NCI-H2196 (cell line): ENCODE data around the gene UGGT1.
A peak's percentile ranks its signal among the peaks of the same experiment; 100 is the strongest.

Experiments
- DNase-seq: peaks from one replicate; lab custom pipeline; 2025; ENCODE audit not compliant: unreplicated experiment; lab: John Stamatoyannopoulos, UW

The UGGT1 gene

DNA sequence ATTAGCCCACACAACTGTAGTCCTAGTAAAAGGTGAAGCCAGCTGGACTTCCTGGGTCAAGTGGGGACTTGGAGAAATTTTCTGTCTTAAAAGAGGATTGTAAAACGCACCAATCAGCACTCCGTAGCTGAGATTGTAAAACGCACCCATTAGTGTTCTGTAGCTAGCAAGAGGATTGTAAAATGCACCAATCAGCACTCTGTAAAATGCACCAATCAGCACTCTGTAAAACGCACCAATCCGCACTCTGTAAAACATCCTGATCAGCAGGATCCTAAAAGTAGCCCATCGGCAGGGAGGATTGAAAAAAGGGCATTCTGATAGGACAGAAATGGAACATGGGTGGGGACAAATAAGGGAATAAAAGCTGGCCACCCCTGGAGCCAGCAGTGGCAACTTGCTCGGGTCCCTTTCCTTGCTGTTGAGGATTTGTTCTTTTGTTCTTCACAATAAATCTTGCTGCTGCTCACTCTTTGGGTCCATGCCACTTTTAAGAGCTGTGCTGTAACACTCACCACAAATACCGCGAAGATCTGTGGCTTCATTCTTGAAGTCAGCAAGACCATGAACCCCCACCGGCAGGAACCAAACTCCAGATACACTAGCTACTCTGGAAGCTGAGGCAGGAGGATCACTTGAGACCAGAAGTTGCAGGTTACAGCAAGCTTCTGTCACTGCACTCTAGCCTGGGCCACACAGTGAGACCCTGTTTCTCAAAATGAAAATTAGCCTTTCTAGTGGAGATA lies 125.1 kb downstream of the UGGT1 start:
- no peak for DNase-seq

- DNase-seq: no peak
These were observed 126.7 kb downstream of the UGGT1 start for GRCh38 chr2:128217671-128218070.

GRCh38 chr2:128219891-128220290 lies 128.9 kb downstream of the UGGT1 start:
- DNase-seq: no peak

DNA sequence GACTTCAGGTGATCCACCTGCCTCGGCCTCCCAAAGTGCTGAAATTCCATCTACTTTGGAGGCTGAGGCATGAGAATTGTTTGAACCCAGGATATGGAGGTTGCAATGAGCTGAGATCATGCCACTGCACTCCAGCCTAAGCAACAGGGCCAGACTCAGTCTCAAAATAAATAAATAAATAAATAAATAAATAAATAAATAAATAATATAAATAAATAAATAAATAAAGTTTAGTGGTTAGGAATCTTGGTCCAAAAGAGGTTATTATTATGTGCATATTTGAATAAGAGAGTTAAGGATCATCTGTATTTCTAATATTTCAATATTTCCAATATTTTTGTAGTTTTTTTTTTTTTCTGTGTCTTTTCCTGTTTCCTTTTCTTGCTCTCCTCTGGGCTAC lies 136.9 kb downstream of the UGGT1 start:
- no peak for DNase-seq

DNA sequence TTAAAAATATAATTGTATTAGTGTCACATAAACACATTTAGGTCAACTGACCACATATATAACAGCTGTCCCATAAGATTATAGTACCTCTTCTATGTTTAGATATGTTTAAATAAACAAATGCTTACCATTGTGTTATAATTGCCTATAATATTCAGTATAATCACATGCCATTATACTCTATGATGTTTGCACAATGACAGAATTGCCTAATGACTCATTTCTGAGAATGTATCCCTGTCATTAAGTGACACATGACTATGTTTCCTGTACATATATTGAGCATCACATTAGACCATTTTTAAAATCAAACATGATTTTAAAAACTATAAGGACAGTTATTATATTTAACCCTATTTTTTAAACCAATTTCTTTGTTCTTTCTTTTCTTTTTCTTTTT lies 137.9 kb downstream of the UGGT1 start:
- no peak for DNase-seq

DNA sequence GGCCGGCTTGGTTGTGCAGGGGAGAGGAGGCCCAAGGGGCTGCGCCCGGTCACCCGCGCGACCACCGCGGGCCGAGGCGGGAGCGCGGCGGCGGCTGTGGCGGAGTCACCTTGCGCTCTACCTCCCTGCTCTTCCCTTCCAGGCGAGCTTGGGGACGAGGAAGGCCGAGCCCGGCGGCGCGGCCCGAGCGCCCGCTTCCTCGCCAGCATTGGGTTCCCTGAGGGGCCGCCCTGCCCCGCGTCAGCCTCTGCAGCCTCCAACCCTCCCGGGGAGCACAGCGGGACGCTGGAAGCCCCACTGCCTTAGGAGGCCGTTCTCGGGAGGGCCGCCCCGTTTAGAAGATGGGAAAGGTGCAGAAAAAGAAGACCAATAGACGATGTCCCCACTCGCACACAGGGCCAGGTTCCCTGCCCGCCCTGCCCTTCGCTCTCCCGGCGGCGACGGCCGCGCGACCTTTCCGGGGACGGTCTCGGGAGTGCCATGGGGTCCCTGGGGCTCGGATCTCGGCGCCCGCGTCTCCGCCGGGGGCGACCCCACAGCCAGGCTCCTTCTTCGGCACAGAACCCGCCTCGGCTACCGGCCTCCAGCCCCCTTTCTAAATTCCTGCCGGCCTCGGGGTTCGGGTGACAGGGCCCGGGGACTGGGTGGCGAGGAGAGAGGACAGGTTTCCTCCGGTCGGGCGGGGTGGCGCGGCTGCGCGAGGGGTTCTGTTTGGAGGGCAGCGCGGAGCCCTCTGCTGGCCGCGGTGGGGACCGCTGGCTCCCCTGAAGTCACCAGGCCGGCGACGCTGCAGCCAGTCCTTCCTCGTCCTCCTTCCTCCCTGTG lies 142.2 kb downstream of the UGGT1 start:
- DNase-seq: peak; percentile 80

- DNase-seq: peak; percentile 45
These were observed 142.9 kb downstream of the UGGT1 start for GRCh38 chr2:128233790-128234395.

DNA sequence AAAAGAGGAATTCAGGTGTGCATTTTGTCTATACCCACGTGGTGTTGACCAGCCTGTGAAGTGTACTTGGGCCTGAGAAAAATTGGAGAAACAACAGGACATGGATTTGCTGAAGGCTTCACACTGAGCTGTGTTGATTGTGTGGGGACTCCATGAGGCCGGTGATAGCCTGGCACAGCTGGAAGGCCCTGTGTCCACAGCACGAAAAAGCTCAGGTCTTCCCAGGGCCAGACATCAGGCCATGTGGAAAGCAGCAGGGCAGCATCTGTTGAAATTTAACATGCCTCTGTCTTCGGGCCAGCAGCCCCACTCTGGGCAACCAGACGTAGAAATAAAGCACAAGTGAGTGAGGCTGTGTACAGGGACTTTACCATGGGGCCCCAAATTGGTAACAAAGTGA lies 143.6 kb downstream of the UGGT1 start:
- no peak for DNase-seq

GRCh38 chr2:128235581-128235980 lies 144.6 kb downstream of the UGGT1 start:
- DNase-seq: no peak

DNA sequence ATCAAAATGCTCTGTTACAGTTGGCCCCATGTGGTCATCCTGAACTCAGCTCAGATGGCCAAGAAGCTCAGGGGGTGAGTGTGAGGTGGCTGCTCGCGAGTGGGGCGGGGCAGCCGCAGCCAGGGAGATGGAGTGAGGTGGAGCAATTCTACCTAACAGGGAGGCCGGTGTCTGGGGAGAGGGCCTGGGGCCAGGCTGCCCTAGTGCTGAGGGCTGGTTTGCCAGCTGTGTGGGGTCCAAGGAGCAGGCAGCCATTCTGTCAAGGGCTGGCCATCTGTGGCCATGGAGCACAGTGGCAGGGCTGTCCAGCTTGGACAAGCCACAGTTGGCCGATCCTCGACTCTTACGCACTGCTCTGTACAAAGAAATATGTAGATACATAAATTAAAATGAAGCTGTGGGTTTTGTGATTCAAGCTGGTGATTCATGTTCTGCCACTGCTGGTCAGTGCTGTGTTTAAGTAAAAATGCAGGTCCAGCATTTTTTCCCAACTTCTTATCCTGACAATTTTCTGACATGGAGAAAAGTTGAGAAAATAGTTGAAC lies 145.6 kb downstream of the UGGT1 start:
- no peak for DNase-seq

GRCh38 chr2:128237081-128237534 lies 146.1 kb downstream of the UGGT1 start:
- DNase-seq: no peak

DNA sequence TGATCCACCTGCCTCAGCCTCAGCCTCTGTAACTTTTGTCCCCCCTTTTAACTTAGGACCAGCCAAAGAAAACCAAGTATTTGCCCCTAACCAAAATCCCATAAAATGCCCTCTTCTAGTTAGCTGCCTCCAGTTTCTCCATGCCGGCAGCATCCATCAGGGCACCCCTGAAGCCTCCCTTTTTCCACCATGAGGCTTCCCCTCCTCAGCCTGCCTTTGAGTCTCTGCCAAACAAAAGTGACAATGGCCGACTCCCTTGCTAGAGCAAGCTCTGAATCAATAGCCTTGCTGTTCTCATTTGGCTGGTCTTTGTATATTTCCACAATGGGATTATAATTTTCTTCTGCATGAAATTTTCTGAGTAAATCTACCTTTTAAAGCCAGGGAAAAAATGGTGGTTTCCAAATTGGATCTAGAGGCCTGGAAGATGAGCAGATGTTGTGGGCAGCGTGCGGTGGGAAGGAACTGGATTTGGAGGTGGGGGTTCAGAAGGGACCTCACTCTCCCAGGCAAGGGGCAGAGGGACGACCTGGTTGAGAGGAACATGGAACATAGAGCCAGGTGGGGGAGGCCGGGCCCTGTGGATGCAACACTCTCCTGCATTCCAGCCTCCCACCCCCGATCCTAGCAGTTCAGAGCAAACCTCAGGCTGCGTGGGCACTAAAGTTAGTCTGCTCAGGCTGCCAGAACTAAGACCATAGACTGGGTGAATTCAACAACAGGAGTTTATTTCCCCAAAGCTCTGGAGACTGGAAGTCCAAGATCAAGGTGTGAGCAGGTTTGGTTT lies 147.1 kb downstream of the UGGT1 start:
- no peak for DNase-seq

DNA sequence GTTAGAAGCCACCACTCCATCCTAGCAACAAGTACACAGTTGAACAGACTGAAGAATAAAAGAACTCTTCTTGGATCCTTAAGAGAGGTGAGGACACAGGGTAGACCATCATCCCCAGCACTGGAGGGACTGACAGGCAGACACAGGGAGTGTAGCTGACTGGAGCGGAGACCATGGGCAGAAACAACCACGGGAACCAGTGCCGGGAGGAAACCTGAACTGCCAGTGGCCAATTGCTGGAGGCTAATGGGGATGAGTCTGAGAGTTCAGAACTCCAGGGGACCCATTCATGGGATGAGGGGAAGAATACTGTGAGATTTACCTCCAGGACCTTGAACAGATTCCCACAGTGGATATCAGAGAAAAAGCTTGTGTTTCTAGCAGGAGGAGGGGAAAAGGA lies 150.9 kb downstream of the UGGT1 start:
- no peak for DNase-seq
